HEK293 (cell line): ENCODE measurements around the gene PIGN.

Experiments
- CTCF ChIA-PET: fragments of 350-600 bp; formaldehyde crosslinking; extraction: SDS; loops from one replicate; lab custom pipeline; 2021; ENCODE audit warnings: antibody characterized with exemption; lab: Yijun Ruan, JAX
- POLR2A ChIA-PET: fragments of 300-600 bp; formaldehyde crosslinking; extraction: SDS; loops from one replicate; lab custom pipeline; 2020; ENCODE audit warnings: antibody characterized with exemption, inconsistent platforms; lab: Yijun Ruan, JAX
- H3K27ac ChIP-seq: fragments of 200-500 bp; sonication (Bioruptor generic); 2 replicates; pipeline ENCODE4 v1.5.1; 2014; ENCODE audit warnings: low read depth, low read length, control low read depth, inconsistent platforms; ENCODE audit errors: extremely low read depth
- H3K36me3 ChIP-seq, 2 experiments: fragments of 200-500 bp in 1 of 2; sonication (Bioruptor generic) in 1 of 2; 1 replicate in 1 of 2; 2 replicates in 1 of 2; pipeline ENCODE4 v1.5.1; 2014 to 2017; ENCODE audit warnings: inconsistent platforms in 2 of 2, low read length in 2 of 2; ENCODE audit not compliant: control insufficient read depth in 2 of 2, insufficient read depth in 1 of 2
- H3K4me1 ChIP-seq: fragments of 200-500 bp; sonication (Bioruptor generic); 2 replicates; pipeline ENCODE4 v1.5.1; 2014; ENCODE audit warnings: mild to moderate bottlenecking, low read length, inconsistent platforms; ENCODE audit not compliant: control insufficient read depth, insufficient read depth
- H3K4me3 ChIP-seq: 2 replicates; pipeline ENCODE4 v1.5.1; 2011; ENCODE audit warnings: low read depth, mild to moderate bottlenecking, control low read depth, low read length, moderate library complexity
- H3K9me3 ChIP-seq: fragments of 200-500 bp; sonication (Bioruptor generic); 2 replicates; pipeline ENCODE4 v1.5.1; 2014; ENCODE audit warnings: low read depth, low read length, inconsistent platforms; ENCODE audit not compliant: control insufficient read depth, insufficient read depth
- CTCF ChIP-seq: fragments of 450-650 bp; formaldehyde crosslinking; IDR thresholded peaks from 2 replicates; pipeline ENCODE4 v1.5.1; 2016; ENCODE audit warnings: missing biosample characterization, missing genetic modification characterization
- FEZF1 ChIP-seq: fragments of 450-650 bp; formaldehyde crosslinking; IDR thresholded peaks from 2 replicates; pipeline ENCODE4 v1.5.1; 2016; ENCODE audit warnings: missing biosample characterization, missing genetic modification characterization
- OSR2 ChIP-seq: fragments of 450-650 bp; formaldehyde crosslinking; IDR thresholded peaks from 2 replicates; pipeline ENCODE4 v1.5.1; 2016; ENCODE audit warnings: missing biosample characterization, missing genetic modification characterization
- PBX3 ChIP-seq: sonication (generic); formaldehyde crosslinking; IDR thresholded peaks from 2 replicates; pipeline ENCODE4 v1.8.1; 2022; ENCODE audit warnings: mild to moderate bottlenecking, moderate library complexity, missing genetic modification reagents
- PRDM1 ChIP-seq: fragments of 450-650 bp; formaldehyde crosslinking; IDR thresholded peaks from 2 replicates; pipeline ENCODE4; 2016; ENCODE audit warnings: missing biosample characterization, missing genetic modification characterization
- PRDM6 ChIP-seq: fragments of 450-650 bp; formaldehyde crosslinking; IDR thresholded peaks from 2 replicates; pipeline ENCODE4 v1.5.1; 2017; ENCODE audit warnings: missing biosample characterization, missing genetic modification characterization
- SP7 ChIP-seq: fragments of 450-650 bp; formaldehyde crosslinking; IDR thresholded peaks from 2 replicates; pipeline ENCODE4 v1.5.1; 2016; ENCODE audit warnings: missing biosample characterization, missing genetic modification characterization
- ZBTB1 ChIP-seq: fragments of 450-650 bp; formaldehyde crosslinking; IDR thresholded peaks from 2 replicates; pipeline ENCODE4 v1.5.1; 2016; ENCODE audit warnings: missing biosample characterization, missing genetic modification characterization
- ZIC2 ChIP-seq: fragments of 450-650 bp; formaldehyde crosslinking; IDR thresholded peaks from 2 replicates; pipeline ENCODE4 v1.5.1; 2016; ENCODE audit warnings: missing biosample characterization, missing genetic modification characterization
- ZNF175 ChIP-seq: fragments of 450-650 bp; formaldehyde crosslinking; IDR thresholded peaks from 2 replicates; pipeline ENCODE4 v1.5.1; 2016; ENCODE audit warnings: missing biosample characterization, missing genetic modification characterization
- ZNF19 ChIP-seq: fragments of 450-650 bp; formaldehyde crosslinking; IDR thresholded peaks from 2 replicates; pipeline ENCODE4; 2016; ENCODE audit warnings: missing biosample characterization, missing genetic modification characterization, low read depth
- ZNF335 ChIP-seq: fragments of 450-650 bp; formaldehyde crosslinking; conservative IDR thresholded peaks from 2 replicates; pipeline ENCODE4 v1.5.1; 2016; ENCODE audit warnings: missing biosample characterization, missing genetic modification characterization
- ZNF366 ChIP-seq: fragments of 450-650 bp; formaldehyde crosslinking; conservative IDR thresholded peaks from 2 replicates; pipeline ENCODE4 v1.5.1; 2016; ENCODE audit warnings: missing biosample characterization, missing genetic modification characterization
- ZNF37A ChIP-seq: fragments of 450-650 bp; IDR thresholded peaks from 2 replicates; pipeline ENCODE4 v1.5.1; 2018; ENCODE audit warnings: missing biosample characterization, missing genetic modification characterization
- ZNF391 ChIP-seq: fragments of 450-650 bp; formaldehyde crosslinking; IDR thresholded peaks from 2 replicates; pipeline ENCODE4 v1.5.1; 2016; ENCODE audit warnings: low read depth, missing biosample characterization, missing genetic modification characterization, borderline replicate concordance
- ZNF394 ChIP-seq: fragments of 450-650 bp; formaldehyde crosslinking; IDR thresholded peaks from 2 replicates; pipeline ENCODE4 v1.5.1; 2016; ENCODE audit warnings: missing biosample characterization, missing genetic modification characterization, mild to moderate bottlenecking, moderate library complexity, borderline replicate concordance
- ZNF426 ChIP-seq: fragments of 450-650 bp; formaldehyde crosslinking; IDR thresholded peaks from 2 replicates; pipeline ENCODE4 v1.5.1; 2017; ENCODE audit warnings: missing biosample characterization, missing genetic modification characterization, mild to moderate bottlenecking, inconsistent platforms, moderate library complexity
- ZNF624 ChIP-seq: fragments of 450-650 bp; formaldehyde crosslinking; IDR thresholded peaks from 2 replicates; pipeline ENCODE4 v1.5.1; 2017; ENCODE audit warnings: missing biosample characterization, missing genetic modification characterization
- ZNF768 ChIP-seq: fragments of 450-650 bp; formaldehyde crosslinking; IDR thresholded peaks from 2 replicates; pipeline ENCODE4 v1.5.1; 2018; ENCODE audit warnings: missing biosample characterization, mild to moderate bottlenecking, missing genetic modification characterization
- ZNF776 ChIP-seq: fragments of 450-650 bp; formaldehyde crosslinking; IDR thresholded peaks from 2 replicates; pipeline ENCODE4 v1.5.0; 2017; ENCODE audit warnings: missing biosample characterization, missing genetic modification characterization, borderline replicate concordance
- ZNF837 ChIP-seq: fragments of 450-650 bp; formaldehyde crosslinking; IDR thresholded peaks from 2 replicates; pipeline ENCODE4 v1.5.1; 2016; ENCODE audit warnings: missing biosample characterization, missing genetic modification characterization
- TF ChIP-seq, protein P1 (sequence below): fragments of 450-650 bp; IDR thresholded peaks from 2 replicates; pipeline ENCODE4 v1.5.1; 2018; ENCODE audit warnings: missing biosample characterization, missing genetic modification characterization

Gene PIGN

DNA sequence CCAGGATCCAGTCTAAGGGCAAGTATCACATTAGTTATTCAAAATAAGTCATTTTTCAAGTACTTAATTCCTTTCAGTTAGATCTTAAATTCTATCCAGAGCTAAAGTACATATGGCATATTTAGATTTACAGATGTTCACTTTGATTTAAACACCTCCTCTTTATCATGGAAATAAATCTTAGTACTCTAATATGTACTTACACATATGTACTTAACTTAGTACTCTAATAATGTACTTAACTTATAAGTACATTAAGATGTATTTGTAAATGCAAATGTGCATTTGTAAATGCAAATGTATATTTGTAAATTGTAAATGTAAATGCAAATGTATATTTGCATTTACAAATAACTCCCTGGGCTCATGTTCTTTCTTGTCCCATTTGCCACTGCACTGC is 14.6 kb downstream of the PIGN start:
- H3K27ac ChIP-seq = no peak overlapping the region
- POLR2A ChIA-PET = no interaction called here
- H3K36me3 ChIP-seq = no peaks in the 10 kb centered on the region; a peak in 1 of 3 replicates
- CTCF ChIA-PET = no interaction called here
- H3K9me3 ChIP-seq = no peaks in the 10 kb centered on the region
- H3K4me3 ChIP-seq = no peak overlapping the region
- no peak for TF ChIP-seq ZNF391
- TF ChIP-seq ZNF366 (tag by site-specific recombination) = no peak
- TF ChIP-seq ZNF837 (tag by site-specific recombination) = no peak
- TF ChIP-seq, protein P1, sequence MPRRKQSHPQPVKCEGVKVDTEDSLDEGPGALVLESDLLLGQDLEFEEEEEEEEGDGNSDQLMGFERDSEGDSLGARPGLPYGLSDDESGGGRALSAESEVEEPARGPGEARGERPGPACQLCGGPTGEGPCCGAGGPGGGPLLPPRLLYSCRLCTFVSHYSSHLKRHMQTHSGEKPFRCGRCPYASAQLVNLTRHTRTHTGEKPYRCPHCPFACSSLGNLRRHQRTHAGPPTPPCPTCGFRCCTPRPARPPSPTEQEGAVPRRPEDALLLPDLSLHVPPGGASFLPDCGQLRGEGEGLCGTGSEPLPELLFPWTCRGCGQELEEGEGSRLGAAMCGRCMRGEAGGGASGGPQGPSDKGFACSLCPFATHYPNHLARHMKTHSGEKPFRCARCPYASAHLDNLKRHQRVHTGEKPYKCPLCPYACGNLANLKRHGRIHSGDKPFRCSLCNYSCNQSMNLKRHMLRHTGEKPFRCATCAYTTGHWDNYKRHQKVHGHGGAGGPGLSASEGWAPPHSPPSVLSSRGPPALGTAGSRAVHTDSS (tag by site-specific recombination) = no peak
- no peak for TF ChIP-seq ZNF426 (tag by site-specific recombination)
- no peak for TF ChIP-seq ZNF335 (tag by site-specific recombination)
- TF ChIP-seq ZNF624 (tag by site-specific recombination) = no peak
- TF ChIP-seq CTCF (tag by site-specific recombination) = no peak
- no peak for TF ChIP-seq FEZF1 (tag by site-specific recombination)
- no peak for TF ChIP-seq PBX3 (CRISPR knock-in tag)
- TF ChIP-seq ZNF19 (tag by site-specific recombination) = no peak
- TF ChIP-seq ZNF37A (tag by site-specific recombination) = no peak
- no peak for TF ChIP-seq ZNF768 (tag by site-specific recombination)
- no peak for TF ChIP-seq ZBTB1 (tag by site-specific recombination)
- no peak for TF ChIP-seq PRDM1 (tag by site-specific recombination)
- TF ChIP-seq, all 188 proteins: peak for 0
- H3K4me1 ChIP-seq = no peaks in the 10 kb centered on the region; the same call in 1 of the 2 replicates

GRCh38 chr18:62170857-62171256 is 16.0 kb downstream of the PIGN start:
- no peaks in the 10 kb centered on the region; a peak in 1 of 3 replicates for H3K36me3 ChIP-seq
- no peaks in the 10 kb centered on the region for H3K9me3 ChIP-seq
- ChIA-PET POLR2A (no interaction called here), CTCF (interaction anchor here (1.0 kb wide), 1 partner anchor 12 kb away, joined by 5 read pairs; no protein-coding TSS in a partner anchor)
- no peak for TF ChIP-seq ZNF394 (tag by site-specific recombination)
- no peak for TF ChIP-seq PRDM6
- no peak for TF ChIP-seq ZNF776 (tag by site-specific recombination)
- TF ChIP-seq ZIC2 (tag by site-specific recombination) = no peak
- no peak for TF ChIP-seq ZNF175 (tag by site-specific recombination)
- TF ChIP-seq SP7 (tag by site-specific recombination) = no peak
- TF ChIP-seq OSR2 (tag by site-specific recombination) = no peak
- H3K4me1 ChIP-seq = no peaks in the 10 kb centered on the region
- no peak overlapping the region for H3K4me3 ChIP-seq
- H3K27ac ChIP-seq = no peak overlapping the region
